ENCODE results near the gene TCF23. TPM values are rescaled to one million over a fixed set of nuclear protein-coding genes. Genes with fewer than 3 reads are reported as not detected.
"Not testable (repeated sequence)": the region's sequence is repeated elsewhere in the genome, so short reads cannot be mapped to it uniquely, and the experiment has no call there.

Gene TCF23
- polyA plus RNA-seq, 4 donors = 0.46 to 0.79 (median 0.59) TPM

- DNase-seq (ENCODE audit: low read depth in 4 of 4, low spot score in 3 of 4) = no peak
Observed at GRCh38 chr2:27184115-27184514, 35.3 kb downstream of the TCF23 start.

GRCh38 chr2:27185331-27186026 is 36.7 kb downstream of the TCF23 start:
- no peak for DNase-seq (ENCODE audit: low read depth in 4 of 4, low spot score in 3 of 4)

GRCh38 chr2:27186613-27187345 is 38.0 kb downstream of the TCF23 start:
- DNase-seq (ENCODE audit: low read depth in 4 of 4, low spot score in 3 of 4) = no peak

DNA sequence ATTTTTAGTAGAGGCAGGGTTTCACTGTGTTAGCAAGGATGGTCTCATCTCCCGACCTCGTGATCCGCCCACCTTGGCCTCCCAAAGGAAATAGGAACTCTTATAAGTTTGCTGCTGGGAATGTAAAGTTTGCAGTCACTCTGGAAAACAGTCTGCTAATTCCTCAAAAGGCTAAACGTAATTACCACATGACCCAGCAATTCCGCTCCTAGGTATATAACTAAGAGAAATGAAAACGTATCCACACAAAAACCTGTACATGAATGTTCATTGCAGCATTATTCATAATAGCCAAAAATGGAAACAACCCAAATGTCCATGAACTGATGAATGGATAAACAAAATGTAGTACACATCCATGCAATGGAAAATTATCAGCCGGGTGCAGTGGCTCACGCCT is 41.2 kb downstream of the TCF23 start:
- no peak for DNase-seq (ENCODE audit: low read depth in 4 of 4, low spot score in 3 of 4)

- DNase-seq (ENCODE audit: low read depth in 4 of 4, low spot score in 3 of 4) = peak in 2 of 4 donors; percentile 33 to 43
Observed at GRCh38 chr2:27191070-27191829, 42.4 kb downstream of the TCF23 start.

DNA sequence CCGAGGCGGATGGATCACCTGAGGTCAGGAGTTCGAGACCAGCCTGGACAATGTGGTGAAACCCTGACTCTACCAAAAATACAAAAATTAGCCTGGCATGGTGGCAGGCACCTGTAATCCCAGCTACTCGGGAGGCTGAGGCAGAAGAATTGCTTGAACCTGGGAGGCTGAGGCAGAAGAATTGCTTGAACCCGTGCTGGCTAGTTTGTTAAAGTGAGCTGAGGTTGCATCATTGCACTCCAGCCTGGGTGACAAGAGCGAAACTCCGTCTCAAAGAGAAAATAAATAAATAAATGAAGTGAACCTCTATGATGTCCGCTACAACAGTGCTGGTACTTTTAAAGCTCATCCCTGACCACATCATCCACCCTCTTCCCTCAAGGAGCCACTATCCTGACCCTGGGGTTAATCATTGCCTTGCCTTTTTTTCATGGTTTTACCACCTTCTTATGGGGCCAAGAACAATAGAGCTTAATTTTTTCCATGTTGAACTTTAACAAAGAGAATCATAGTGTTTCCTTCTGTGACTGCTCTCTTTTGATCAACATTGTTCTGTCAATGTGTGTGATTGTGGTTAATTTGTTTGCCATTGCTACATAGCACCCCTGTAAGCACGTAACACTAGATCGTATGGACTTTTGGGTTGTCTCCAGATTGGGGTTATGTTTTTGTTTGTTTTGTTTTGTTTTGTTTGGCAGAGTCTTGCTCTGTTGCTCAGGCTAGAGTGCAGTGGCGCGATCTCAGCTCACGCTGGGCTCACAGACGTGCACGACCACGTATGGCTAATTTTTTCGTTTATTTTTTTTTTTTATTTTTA is 45.9 kb downstream of the TCF23 start:
- no peak for DNase-seq (ENCODE audit: low read depth in 4 of 4, low spot score in 3 of 4)

DNA sequence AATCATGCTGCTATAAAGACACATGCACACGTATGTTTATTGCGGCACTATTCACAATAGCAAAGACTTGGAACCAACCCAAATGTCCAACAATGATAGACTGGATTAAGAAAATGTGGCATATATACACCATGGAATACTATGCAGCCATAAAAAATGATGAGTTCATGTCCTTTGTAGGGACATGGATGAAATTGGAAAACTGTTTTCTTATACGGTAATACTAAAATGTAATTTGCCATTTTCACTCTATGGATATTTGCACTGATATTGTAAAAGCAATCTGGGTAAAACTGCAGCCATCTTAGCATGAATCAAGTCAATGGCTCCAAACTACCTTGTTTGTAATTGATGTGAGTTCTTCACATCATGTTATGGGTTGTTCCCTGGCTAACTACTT is 47.0 kb downstream of the TCF23 start:
- DNase-seq (ENCODE audit: low read depth in 4 of 4, low spot score in 3 of 4) = not testable (repeated sequence)

- DNase-seq (ENCODE audit: low read depth in 4 of 4, low spot score in 3 of 4) = not testable (repeated sequence)
Observed at GRCh38 chr2:27198068-27198467, 49.3 kb downstream of the TCF23 start.

DNA sequence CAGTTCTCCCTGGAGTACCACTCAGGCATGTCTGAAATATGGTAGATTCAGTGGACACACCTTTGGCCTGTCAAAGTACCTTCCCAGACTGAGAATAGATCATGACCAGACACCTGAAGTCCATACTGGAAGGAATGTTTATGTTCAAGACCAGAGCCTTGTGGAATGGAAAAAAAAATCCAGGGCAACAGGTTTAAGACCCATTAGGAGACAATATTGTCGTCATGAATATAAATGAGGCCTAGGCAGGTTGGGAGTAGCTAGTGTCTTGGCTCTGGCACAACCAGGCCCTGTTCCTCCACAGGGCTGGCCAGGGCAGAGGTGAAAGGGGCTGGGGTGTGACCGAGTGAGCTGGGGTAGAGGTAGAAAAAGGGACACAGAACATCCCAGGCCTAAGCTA is 49.8 kb downstream of the TCF23 start:
- DNase-seq (ENCODE audit: low read depth in 4 of 4, low spot score in 3 of 4) = no peak

DNA sequence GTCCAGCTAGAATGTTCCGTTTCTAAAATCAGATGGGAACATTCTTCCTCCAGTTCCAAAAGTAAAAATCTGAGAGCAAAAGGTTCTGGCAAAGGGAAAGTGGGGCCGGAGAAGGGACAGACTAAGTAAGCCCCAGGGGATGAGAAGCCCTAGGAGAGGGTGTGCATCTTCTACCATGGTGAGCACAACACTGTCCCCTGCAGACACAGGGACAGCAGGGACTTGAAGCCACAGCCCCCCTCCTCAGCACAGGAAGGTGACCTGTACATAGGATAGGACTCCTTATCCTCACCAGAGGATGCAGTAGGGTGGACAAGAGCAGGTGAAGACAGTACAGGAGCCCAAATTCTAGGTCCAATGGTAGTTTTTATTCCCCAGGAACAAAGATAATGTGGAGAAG is 50.4 kb downstream of the TCF23 start:
- no peak for DNase-seq (ENCODE audit: low read depth in 4 of 4, low spot score in 3 of 4)

DNA sequence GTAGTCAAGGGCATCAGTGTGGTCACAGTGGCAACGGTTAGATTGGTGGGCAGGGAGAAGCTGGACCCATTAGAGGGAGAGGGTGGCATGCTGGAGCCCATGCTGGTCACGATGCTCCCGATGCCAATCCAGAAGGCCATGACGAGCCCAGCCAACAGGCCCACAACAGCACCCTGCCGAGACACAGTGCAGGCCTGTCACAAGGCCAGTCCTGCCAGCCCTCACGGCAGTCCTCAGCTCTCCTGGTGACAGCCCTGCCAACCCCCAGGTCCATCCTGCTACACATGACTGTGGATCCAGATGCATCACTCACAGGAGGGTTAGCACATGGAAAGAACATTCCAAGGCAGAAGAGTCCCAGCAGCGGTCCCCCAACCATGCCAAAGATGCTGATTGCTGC is 52.9 kb downstream of the TCF23 start:
- DNase-seq (ENCODE audit: low read depth in 4 of 4, low spot score in 3 of 4) = no peak

DNA sequence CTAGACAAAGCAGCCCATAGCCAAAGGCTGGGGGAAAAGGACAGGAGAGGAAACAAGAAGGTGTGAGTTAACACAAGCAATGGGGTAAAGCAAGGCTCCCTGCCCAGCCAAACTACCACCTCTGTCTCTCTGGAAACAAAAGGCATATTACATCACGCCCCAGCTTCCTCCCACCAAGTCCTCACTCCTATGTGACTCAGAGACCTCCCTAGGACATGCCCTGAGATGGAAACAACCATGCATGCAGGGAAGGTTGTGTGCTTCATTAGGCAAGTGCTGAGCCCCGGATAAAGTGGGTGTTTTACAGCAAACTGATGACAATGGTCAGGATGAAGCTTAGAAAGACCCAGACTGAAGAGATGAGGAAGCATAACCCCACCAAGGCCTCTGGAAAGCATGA is 54.0 kb downstream of the TCF23 start:
- no peak for DNase-seq (ENCODE audit: low read depth in 4 of 4, low spot score in 3 of 4)

- DNase-seq (ENCODE audit: low read depth in 4 of 4, low spot score in 3 of 4) = no peak
Observed at GRCh38 chr2:27203741-27204140, 54.9 kb downstream of the TCF23 start.

GRCh38 chr2:27204566-27204965 is 55.8 kb downstream of the TCF23 start:
- no peak for DNase-seq (ENCODE audit: low read depth in 4 of 4, low spot score in 3 of 4)

DNA sequence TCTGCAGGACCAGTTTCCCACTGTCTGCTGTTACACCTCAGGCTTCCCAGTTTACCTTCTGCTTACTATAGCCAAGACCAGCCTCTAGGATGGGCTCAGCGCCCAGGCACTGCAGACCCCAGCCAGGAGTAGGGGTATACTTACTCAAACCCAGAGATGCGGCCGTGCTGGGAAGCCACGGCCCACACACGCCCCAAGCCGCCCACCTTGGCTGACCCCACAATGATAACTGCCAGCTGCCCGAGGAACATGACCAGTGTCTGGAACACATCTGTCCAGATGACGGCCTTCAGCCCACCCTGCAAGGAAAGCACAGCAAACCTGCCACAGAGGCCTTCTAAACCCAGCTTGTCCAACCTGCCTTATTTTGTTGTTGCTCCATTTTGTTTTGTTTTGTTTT is 56.4 kb downstream of the TCF23 start:
- DNase-seq (ENCODE audit: low read depth in 4 of 4, low spot score in 3 of 4) = no peak

- DNase-seq (ENCODE audit: low read depth in 4 of 4, low spot score in 3 of 4) = no peak
Observed at GRCh38 chr2:27206346-27206745, 57.5 kb downstream of the TCF23 start.

Other genes with a start within 250 kb of the TCF23 start
- gene MAPRE3, start 178.4 kb upstream of the TCF23 start, polyA plus RNA-seq (ENCODE audit: insufficient read length in 4 of 4) = 10 to 100 TPM; 13.8 to 16.8 (median 14.4) TPM
- 10 to 100 TPM; 56.9 to 71.4 (median 62.4) TPM for gene TMEM214, start 116.0 kb upstream of the TCF23 start, polyA plus RNA-seq (ENCODE audit: insufficient read length in 4 of 4)
- gene AGBL5, start 97.3 kb upstream of the TCF23 start, polyA plus RNA-seq (ENCODE audit: insufficient read length in 4 of 4) = 10 to 100 TPM; 62.1 to 65.4 (median 63.9) TPM
- 100 to 1,000 TPM; 242 to 277 (median 260) TPM for gene OST4, start 77.3 kb upstream of the TCF23 start, polyA plus RNA-seq (ENCODE audit: insufficient read length in 4 of 4)
- gene EMILIN1, start 70.4 kb upstream of the TCF23 start, polyA plus RNA-seq (ENCODE audit: insufficient read length in 4 of 4) = 100 to 1,000 TPM in 1 of 4 donors, 10 to 100 TPM in 3; 61.5 to 121 (median 86.3) TPM
- gene KHK, start 62.2 kb upstream of the TCF23 start, polyA plus RNA-seq (ENCODE audit: insufficient read length in 4 of 4) = 10 to 100 TPM; 43.9 to 59.9 (median 51.2) TPM
- 1 to 10 TPM; 4.6 to 7.5 (median 6.1) TPM for gene CGREF1, start 29.9 kb upstream of the TCF23 start, polyA plus RNA-seq (ENCODE audit: insufficient read length in 4 of 4)
- gene ABHD1, start 25.2 kb upstream of the TCF23 start, polyA plus RNA-seq (ENCODE audit: insufficient read length in 4 of 4) = 1 to 10 TPM; 1.2 to 2.1 (median 1.3) TPM
- 10 to 100 TPM; 46.4 to 56.9 (median 51.4) TPM for gene PREB, start 14.4 kb upstream of the TCF23 start, polyA plus RNA-seq (ENCODE audit: insufficient read length in 4 of 4)
- under 1 TPM in 1 of 4 donors, not detected in 3; 0.04 TPM for gene PRR30, start 9.6 kb upstream of the TCF23 start, polyA plus RNA-seq (ENCODE audit: insufficient read length in 4 of 4)
- gene ATRAID, start 63.0 kb downstream of the TCF23 start, polyA plus RNA-seq (ENCODE audit: insufficient read length in 4 of 4) = 100 to 1,000 TPM; 157 to 190 (median 171) TPM
- 10 to 100 TPM; 31.5 to 39.6 (median 37.7) TPM for gene SLC5A6, start 63.3 kb downstream of the TCF23 start, polyA plus RNA-seq (ENCODE audit: insufficient read length in 4 of 4)
- gene CAD, start 68.4 kb downstream of the TCF23 start, polyA plus RNA-seq (ENCODE audit: insufficient read length in 4 of 4) = 10 to 100 TPM; 36.0 to 47.7 (median 42.1) TPM
- gene SLC30A3, start 114.0 kb downstream of the TCF23 start, polyA plus RNA-seq (ENCODE audit: insufficient read length in 4 of 4) = 1 to 10 TPM; 5.1 to 7.8 (median 7.6) TPM
- gene DNAJC5G, start 126.4 kb downstream of the TCF23 start, polyA plus RNA-seq (ENCODE audit: insufficient read length in 4 of 4) = 1 to 10 TPM in 2 of 4 donors, under 1 TPM in 2; 0.55 to 1.1 (median 0.88) TPM
- 1 to 10 TPM; 3.5 to 6.3 (median 4.6) TPM for gene TRIM54, start 133.4 kb downstream of the TCF23 start, polyA plus RNA-seq (ENCODE audit: insufficient read length in 4 of 4)
- gene UCN, start 159.4 kb downstream of the TCF23 start, polyA plus RNA-seq (ENCODE audit: insufficient read length in 4 of 4) = 1 to 10 TPM in 2 of 4 donors, under 1 TPM in 2; 0.39 to 1.1 (median 0.80) TPM
- 10 to 100 TPM; 76.0 to 86.2 (median 78.0) TPM for gene MPV17, start 174.1 kb downstream of the TCF23 start, polyA plus RNA-seq (ENCODE audit: insufficient read length in 4 of 4)
- 10 to 100 TPM; 62.8 to 77.1 (median 72.7) TPM for gene GTF3C2, start 207.8 kb downstream of the TCF23 start, polyA plus RNA-seq (ENCODE audit: insufficient read length in 4 of 4)
- 10 to 100 TPM; 48.2 to 54.5 (median 52.9) TPM for gene EIF2B4, start 221.3 kb downstream of the TCF23 start, polyA plus RNA-seq (ENCODE audit: insufficient read length in 4 of 4)
- gene SNX17, start 221.6 kb downstream of the TCF23 start, polyA plus RNA-seq (ENCODE audit: insufficient read length in 4 of 4) = 100 to 1,000 TPM; 102 to 128 (median 108) TPM
- 10 to 100 TPM; 16.7 to 25.9 (median 18.4) TPM for gene ZNF513, start 231.7 kb downstream of the TCF23 start, polyA plus RNA-seq (ENCODE audit: insufficient read length in 4 of 4)